Osteocyte (in vitro differentiated cells): ENCODE measurements around the gene UBL7. TPM values are rescaled to one million over a fixed set of nuclear protein-coding genes. Genes with fewer than 3 reads are reported as not detected.

ENCODE experiments used
- DNase-seq: peaks from one replicate; pipeline ENCODE4 v3.0.0; 2021; ENCODE audit warnings: mixed read lengths; ENCODE audit not compliant: unreplicated experiment; ENCODE audit errors: extremely low spot score
- H3K27ac Mint-ChIP-seq: one replicate; pipeline ENCODE4 v1.8.0; 2021; ENCODE audit warnings: mild to moderate bottlenecking, mixed read lengths; ENCODE audit not compliant: unreplicated experiment
- H3K27me3 Mint-ChIP-seq: one replicate; pipeline ENCODE4 v1.8.0; 2021; ENCODE audit warnings: mixed read lengths; ENCODE audit not compliant: unreplicated experiment
- H3K36me3 Mint-ChIP-seq: one replicate; pipeline ENCODE4 v1.8.0; 2021; ENCODE audit warnings: mixed read lengths; ENCODE audit not compliant: unreplicated experiment
- H3K4me1 Mint-ChIP-seq: one replicate; pipeline ENCODE4 v1.8.0; 2021; ENCODE audit warnings: mixed read lengths; ENCODE audit not compliant: unreplicated experiment
- H3K4me3 Mint-ChIP-seq: one replicate; pipeline ENCODE4 v1.8.0; 2021; ENCODE audit warnings: mild to moderate bottlenecking, moderate library complexity, mixed read lengths; ENCODE audit not compliant: unreplicated experiment
- H3K9me3 Mint-ChIP-seq: one replicate; pipeline ENCODE4 v1.8.0; 2021; ENCODE audit warnings: mixed read lengths; ENCODE audit not compliant: unreplicated experiment
- total RNA-seq: library from RNA; stranded (reverse); gene quantifications from 2 replicates; pipeline ENCODE4 v1.2.1, GENCODE V29; 2021
- TF ChIP-seq, protein P1 (sequence below): fragments of 200-600 bp; sonication (generic); IDR thresholded peaks from 2 replicates; pipeline ENCODE4 v1.5.0; 2021; ENCODE audit warnings: antibody characterized with exemption, mild to moderate bottlenecking, moderate library complexity

The UBL7 gene
- total RNA-seq, 1 donor from 2014 or later: 59.5 TPM

DNA sequence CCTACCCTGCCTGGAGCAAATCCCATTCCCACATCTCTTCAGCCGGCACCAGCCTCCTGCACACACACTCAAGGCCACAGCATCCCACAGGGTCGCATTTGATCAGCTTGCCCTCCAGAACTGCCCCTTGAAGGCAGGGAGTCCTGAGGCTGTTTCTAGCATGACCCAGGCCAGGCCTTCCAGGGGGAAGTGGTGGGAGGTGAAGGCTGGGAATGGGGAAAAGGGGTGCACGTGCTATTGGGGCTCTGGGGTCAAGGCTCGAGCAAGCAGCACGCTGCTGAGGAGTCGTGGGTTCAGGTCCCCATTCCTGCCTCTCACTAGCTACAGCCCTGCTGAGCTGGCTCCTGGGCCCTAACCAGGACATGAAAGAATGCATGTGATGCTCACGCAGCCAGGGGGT, 52.1 kb downstream of the UBL7 start:
- TF ChIP-seq, protein P1, sequence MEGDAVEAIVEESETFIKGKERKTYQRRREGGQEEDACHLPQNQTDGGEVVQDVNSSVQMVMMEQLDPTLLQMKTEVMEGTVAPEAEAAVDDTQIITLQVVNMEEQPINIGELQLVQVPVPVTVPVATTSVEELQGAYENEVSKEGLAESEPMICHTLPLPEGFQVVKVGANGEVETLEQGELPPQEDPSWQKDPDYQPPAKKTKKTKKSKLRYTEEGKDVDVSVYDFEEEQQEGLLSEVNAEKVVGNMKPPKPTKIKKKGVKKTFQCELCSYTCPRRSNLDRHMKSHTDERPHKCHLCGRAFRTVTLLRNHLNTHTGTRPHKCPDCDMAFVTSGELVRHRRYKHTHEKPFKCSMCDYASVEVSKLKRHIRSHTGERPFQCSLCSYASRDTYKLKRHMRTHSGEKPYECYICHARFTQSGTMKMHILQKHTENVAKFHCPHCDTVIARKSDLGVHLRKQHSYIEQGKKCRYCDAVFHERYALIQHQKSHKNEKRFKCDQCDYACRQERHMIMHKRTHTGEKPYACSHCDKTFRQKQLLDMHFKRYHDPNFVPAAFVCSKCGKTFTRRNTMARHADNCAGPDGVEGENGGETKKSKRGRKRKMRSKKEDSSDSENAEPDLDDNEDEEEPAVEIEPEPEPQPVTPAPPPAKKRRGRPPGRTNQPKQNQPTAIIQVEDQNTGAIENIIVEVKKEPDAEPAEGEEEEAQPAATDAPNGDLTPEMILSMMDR: no peak
- Mint-ChIP-seq H3K9me3 (no peaks in the 10 kb centered on the region), H3K4me1 (peaks cover 22% of the 10 kb centered on the region), H3K4me3 (no peak overlapping the region), H3K27me3 (no peaks in the 10 kb centered on the region), H3K36me3 (no peaks in the 10 kb centered on the region), H3K27ac (no peak overlapping the region)
- DNase-seq: no peak

DNA sequence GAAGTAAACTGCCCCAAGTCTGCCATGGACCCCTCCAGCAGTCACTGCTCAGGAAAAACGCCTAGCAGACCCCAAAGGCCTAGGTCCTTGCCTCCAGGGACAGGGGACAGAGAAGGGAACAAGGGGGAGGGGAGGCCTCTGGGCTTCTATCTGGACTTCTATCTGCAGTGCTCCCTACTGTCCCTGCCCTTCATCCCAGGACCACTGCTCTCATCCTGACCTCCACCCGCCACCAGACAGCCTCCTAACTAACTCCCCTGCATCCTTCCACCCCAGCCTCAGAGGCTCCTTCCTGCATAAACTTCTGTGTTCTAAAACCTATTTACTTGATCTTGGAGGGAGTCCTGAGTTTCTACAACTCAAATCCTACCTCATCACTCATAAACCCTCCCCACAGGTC, 52.6 kb downstream of the UBL7 start:
- no peak overlapping the region for H3K4me3 Mint-ChIP-seq

DNA sequence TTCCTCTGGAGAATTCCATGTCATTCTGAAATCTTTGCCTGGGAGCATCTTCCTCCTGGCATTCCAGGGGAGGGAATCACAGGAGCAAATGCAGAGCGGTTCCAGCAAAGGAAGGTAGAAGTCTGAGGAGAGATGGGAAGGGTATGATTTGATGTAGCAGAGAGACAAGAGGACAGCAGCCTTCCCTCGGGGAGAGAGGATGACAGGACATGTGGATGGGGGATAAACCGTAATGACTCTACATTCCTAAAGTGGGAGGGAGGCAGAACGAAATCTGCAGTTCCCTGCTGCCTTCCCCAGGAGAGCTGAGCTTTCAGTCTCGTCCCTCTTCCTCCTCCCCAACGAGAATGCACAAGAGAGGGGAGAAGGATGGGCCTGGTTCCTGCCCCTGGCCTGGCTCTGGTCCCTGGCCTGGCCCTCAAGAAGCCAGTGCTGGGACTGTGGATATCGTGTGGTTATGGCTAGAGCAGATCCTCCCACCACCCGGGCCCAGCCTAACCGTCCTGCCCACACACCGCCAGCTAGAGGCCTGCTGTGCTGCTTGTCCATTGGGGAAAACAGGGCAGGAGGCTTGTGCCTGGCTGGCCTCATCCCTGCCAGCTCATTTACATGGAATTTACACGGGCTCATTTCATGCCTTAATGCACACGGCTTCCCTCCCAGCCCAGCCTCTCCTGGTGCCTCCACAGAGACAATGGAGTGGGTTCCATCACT, 53.8 kb downstream of the UBL7 start:
- peak; percentile 88 for DNase-seq
- Mint-ChIP-seq H3K36me3 (no peaks in the 10 kb centered on the region), H3K4me1 (peaks cover 22% of the 10 kb centered on the region), H3K27me3 (no peaks in the 10 kb centered on the region), H3K9me3 (no peaks in the 10 kb centered on the region), H3K27ac (peak overlapping the region; percentile 54), H3K4me3 (no peak overlapping the region)
- TF ChIP-seq, protein P1: no peak

More for the DNA sequence above, 52.6 kb downstream of the UBL7 start:
- DNase-seq: no peak
- peaks cover 22% of the 10 kb centered on the region for H3K4me1 Mint-ChIP-seq
- H3K27me3 Mint-ChIP-seq: no peaks in the 10 kb centered on the region
- no peaks in the 10 kb centered on the region for H3K9me3 Mint-ChIP-seq
- H3K27ac Mint-ChIP-seq: no peak overlapping the region
- TF ChIP-seq, protein P1: no peak
- H3K36me3 Mint-ChIP-seq: no peaks in the 10 kb centered on the region

DNA sequence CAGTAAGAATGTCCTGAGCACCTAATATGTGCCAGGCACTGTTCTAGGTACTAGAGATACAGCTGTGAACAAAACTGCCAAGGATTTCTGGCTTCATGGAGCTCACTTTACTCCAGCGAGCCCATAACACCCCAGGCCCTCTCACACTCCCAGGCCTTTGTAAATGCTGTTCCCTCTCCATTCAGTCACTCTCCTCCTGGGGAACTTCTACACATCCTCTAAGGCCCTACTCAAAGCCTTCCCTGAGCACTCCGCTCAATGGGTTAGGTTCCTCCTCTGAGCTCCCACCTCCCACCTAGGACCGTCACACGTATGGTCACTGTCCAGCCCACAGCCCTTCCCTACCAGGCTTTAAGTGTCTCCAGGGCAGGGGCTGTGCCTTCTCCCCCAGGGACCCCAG, 54.4 kb downstream of the UBL7 start:
- H3K27me3 Mint-ChIP-seq: peaks cover 3% of the 10 kb centered on the region
- H3K4me1 Mint-ChIP-seq: peaks cover 22% of the 10 kb centered on the region
- peak overlapping the region; percentile 54 for H3K27ac Mint-ChIP-seq
- TF ChIP-seq, protein P1: no peak
- no peak overlapping the region for H3K4me3 Mint-ChIP-seq
- DNase-seq: no peak
- H3K36me3 Mint-ChIP-seq: no peaks in the 10 kb centered on the region
- no peaks in the 10 kb centered on the region for H3K9me3 Mint-ChIP-seq

DNA sequence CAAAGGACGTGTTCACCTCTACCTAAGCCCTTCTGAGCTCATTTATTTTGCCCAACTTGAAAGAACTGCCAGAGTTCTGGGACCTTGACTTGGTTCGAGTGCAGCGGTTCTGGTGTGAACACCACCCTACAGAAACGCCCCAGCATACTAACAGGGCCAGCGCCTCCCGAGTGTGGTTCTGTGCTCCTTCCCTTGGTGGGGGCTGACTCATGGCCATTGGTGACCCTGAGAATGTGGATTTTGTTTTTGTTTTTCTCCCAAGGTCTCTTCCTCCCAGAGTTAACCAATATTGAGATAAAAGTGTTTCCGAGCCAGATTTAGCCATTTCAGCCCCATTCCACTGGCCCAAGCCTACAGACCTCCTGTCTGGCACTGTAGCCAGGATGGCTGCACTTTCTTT, 55.1 kb downstream of the UBL7 start:
- DNase-seq: no peak
- H3K4me3 Mint-ChIP-seq: no peak overlapping the region
- H3K27me3 Mint-ChIP-seq: peaks cover 3% of the 10 kb centered on the region
- peaks cover 22% of the 10 kb centered on the region for H3K4me1 Mint-ChIP-seq
- no peaks in the 10 kb centered on the region for H3K36me3 Mint-ChIP-seq
- H3K9me3 Mint-ChIP-seq: no peaks in the 10 kb centered on the region
- TF ChIP-seq, protein P1: no peak
- H3K27ac Mint-ChIP-seq: no peak overlapping the region
